Neural progenitor cell (in vitro differentiated cells): ENCODE measurements around the gene ZMIZ1. TPM values are rescaled to one million over a fixed set of nuclear protein-coding genes. Genes with fewer than 3 reads are reported as not detected.

Experiments
- DNase-seq: peaks from one replicate; pipeline ENCODE4 v3.0.0-alpha.2; 2016; ENCODE audit warnings: low spot score
- H2AFZ ChIP-seq: fragments of 200-600 bp; sonication (generic); replicated peaks from 2 replicates; pipeline ENCODE4 v1.6.1; 2016; ENCODE audit warnings: antibody characterized with exemption
- H3F3A ChIP-seq: fragments of 200-600 bp; sonication (generic); 2 replicates; pipeline ENCODE4 v1.6.1; 2016; ENCODE audit warnings: antibody characterized with exemption, low read depth
- H3K27ac ChIP-seq: fragments of 200-600 bp; sonication (generic); 2 replicates; pipeline ENCODE4 v1.5.1; 2016; ENCODE audit warnings: mild to moderate bottlenecking
- H3K27me3 ChIP-seq: fragments of 200-600 bp; sonication (generic); 2 replicates; pipeline ENCODE4 v1.6.1; 2016; ENCODE audit warnings: mild to moderate bottlenecking, moderate library complexity
- H3K36me3 ChIP-seq: fragments of 200-600 bp; sonication (generic); 2 replicates; pipeline ENCODE4 v1.5.1; 2016
- H3K4me1 ChIP-seq: fragments of 200-600 bp; sonication (generic); 2 replicates; pipeline ENCODE4 v1.6.1; 2016; ENCODE audit warnings: mixed run types
- H3K4me2 ChIP-seq: fragments of 200-600 bp; sonication (generic); 2 replicates; pipeline ENCODE4 v1.6.1; 2016
- H3K4me3 ChIP-seq: fragments of 200-600 bp; sonication (generic); 2 replicates; pipeline ENCODE4 v1.5.1; 2016
- H3K79me2 ChIP-seq: fragments of 200-600 bp; sonication (generic); 2 replicates; pipeline ENCODE4 v1.6.1; 2016; ENCODE audit warnings: low read depth
- H3K9ac ChIP-seq: fragments of 200-600 bp; sonication (generic); 2 replicates; pipeline ENCODE4 v1.6.1; 2016
- H3K9me3 ChIP-seq: fragments of 200-600 bp; sonication (generic); 2 replicates; pipeline ENCODE4 v1.5.1; 2016; ENCODE audit warnings: low read depth
- H4K20me1 ChIP-seq: fragments of 200-600 bp; sonication (generic); 2 replicates; pipeline ENCODE4 v1.6.1; 2016; ENCODE audit warnings: low read depth
- H3K27ac Mint-ChIP-seq: 3 replicates; pipeline ENCODE4 v1.8.0; 2021; ENCODE audit warnings: mixed read lengths
- H3K27me3 Mint-ChIP-seq: 2 replicates; pipeline ENCODE4 v1.8.0; 2022; ENCODE audit warnings: low read depth, mild to moderate bottlenecking, inconsistent platforms, moderate library complexity, mixed read lengths; ENCODE audit not compliant: insufficient read depth
- H3K36me3 Mint-ChIP-seq: 3 replicates; pipeline ENCODE4 v1.8.0; 2021; ENCODE audit warnings: mixed read lengths
- H3K4me1 Mint-ChIP-seq: 3 replicates; pipeline ENCODE4 v1.8.0; 2021; ENCODE audit warnings: mixed read lengths
- H3K4me3 Mint-ChIP-seq: 3 replicates; pipeline ENCODE4 v1.8.0; 2021; ENCODE audit warnings: mild to moderate bottlenecking, moderate library complexity, mixed read lengths
- H3K9me3 Mint-ChIP-seq: 3 replicates; pipeline ENCODE4 v1.8.0; 2020; ENCODE audit warnings: mixed read lengths
- EZH2 ChIP-seq: fragments of 200-600 bp; sonication (generic); IDR thresholded peaks from 2 replicates; pipeline ENCODE4 v1.6.1; 2017; ENCODE audit warnings: antibody characterized with exemption, mild to moderate bottlenecking, moderate library complexity
- EZH2phosphoT487 ChIP-seq: fragments of 200-600 bp; sonication (generic); IDR thresholded peaks from 2 replicates; pipeline ENCODE4 v1.6.1; 2017; ENCODE audit warnings: antibody characterized with exemption
- total RNA-seq: library from RNA; depleted of rRNA; stranded (reverse); fragments of >200 nt; gene quantifications from 2 replicates; pipeline ENCODE4 v1.2.3, GENCODE V29; 2015; ENCODE audit warnings: low replicate concordance
- TF ChIP-seq, protein P1 (sequence below): fragments of 200-600 bp; sonication (generic); IDR thresholded peaks from 2 replicates; pipeline ENCODE4 v1.5.1; 2017; ENCODE audit warnings: antibody characterized with exemption, mild to moderate bottlenecking

The ZMIZ1 gene
- total RNA-seq, 1 donor from 2014 or later = 5.8 TPM

GRCh38 chr10:79339266-79339665 lies 270.5 kb downstream of the ZMIZ1 start:
- Histone ChIP-seq H3K4me3 (no peak overlapping the region), H3K79me2 (no peaks in the 10 kb centered on the region), H4K20me1 (no peaks in the 10 kb centered on the region), H3K4me1 (peaks cover 6% of the 10 kb centered on the region), H3K9ac (no peak overlapping the region), H3K4me2 (no peak overlapping the region), H3K27me3 (no peaks in the 10 kb centered on the region), H3K27ac (no peak overlapping the region), H3F3A (peaks cover 6% of the 10 kb centered on the region), H3K9me3 (no peaks in the 10 kb centered on the region), H3K36me3 (no peaks in the 10 kb centered on the region), H2AFZ (no peak overlapping the region)
- no peaks in the 10 kb centered on the region for H3K36me3 Mint-ChIP-seq
- H3K27ac Mint-ChIP-seq = no peak overlapping the region
- peaks cover 6% of the 10 kb centered on the region for H3K27me3 Mint-ChIP-seq
- H3K9me3 Mint-ChIP-seq = no peaks in the 10 kb centered on the region
- no peak for DNase-seq
- no peak overlapping the region for H3K4me3 Mint-ChIP-seq
- H3K4me1 Mint-ChIP-seq = peaks cover 15% of the 10 kb centered on the region
- TF ChIP-seq EZH2 = no peak
- TF ChIP-seq, protein P1, sequence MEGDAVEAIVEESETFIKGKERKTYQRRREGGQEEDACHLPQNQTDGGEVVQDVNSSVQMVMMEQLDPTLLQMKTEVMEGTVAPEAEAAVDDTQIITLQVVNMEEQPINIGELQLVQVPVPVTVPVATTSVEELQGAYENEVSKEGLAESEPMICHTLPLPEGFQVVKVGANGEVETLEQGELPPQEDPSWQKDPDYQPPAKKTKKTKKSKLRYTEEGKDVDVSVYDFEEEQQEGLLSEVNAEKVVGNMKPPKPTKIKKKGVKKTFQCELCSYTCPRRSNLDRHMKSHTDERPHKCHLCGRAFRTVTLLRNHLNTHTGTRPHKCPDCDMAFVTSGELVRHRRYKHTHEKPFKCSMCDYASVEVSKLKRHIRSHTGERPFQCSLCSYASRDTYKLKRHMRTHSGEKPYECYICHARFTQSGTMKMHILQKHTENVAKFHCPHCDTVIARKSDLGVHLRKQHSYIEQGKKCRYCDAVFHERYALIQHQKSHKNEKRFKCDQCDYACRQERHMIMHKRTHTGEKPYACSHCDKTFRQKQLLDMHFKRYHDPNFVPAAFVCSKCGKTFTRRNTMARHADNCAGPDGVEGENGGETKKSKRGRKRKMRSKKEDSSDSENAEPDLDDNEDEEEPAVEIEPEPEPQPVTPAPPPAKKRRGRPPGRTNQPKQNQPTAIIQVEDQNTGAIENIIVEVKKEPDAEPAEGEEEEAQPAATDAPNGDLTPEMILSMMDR = no peak
- TF ChIP-seq EZH2phosphoT487 = no peak

DNA sequence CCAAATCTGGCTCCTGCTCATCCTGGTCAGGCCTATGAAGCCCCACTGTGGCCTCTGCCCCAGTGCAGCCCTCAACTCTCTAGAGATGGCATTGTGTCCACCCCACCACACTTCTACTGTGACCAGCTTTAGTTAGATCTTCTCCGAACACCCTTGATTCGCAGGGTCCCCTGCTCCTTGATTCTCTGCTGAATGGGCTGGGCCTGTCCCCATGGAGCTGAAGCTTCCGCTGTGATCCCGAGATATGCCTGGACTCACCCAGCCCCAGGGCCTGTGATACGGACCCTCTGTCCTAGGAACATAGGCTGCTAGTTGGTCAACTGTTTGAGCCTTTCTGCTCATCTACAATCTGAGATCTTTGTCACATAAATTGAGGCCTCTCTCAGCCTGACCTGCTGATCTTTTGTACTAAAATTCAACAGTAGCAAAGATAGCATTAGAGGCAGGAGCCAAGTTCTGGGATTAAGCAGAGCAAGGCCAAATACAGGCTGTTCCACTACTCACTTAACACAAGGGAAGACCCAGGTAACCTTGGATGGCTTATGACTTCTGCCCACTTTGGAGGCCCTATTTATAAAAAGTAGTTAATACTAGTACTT lies 272.0 kb downstream of the ZMIZ1 start:
- no peak overlapping the region for H3K9ac ChIP-seq
- H3K9me3 Mint-ChIP-seq = no peaks in the 10 kb centered on the region
- H3F3A ChIP-seq = peaks cover 6% of the 10 kb centered on the region
- H2AFZ ChIP-seq = no peak overlapping the region
- H3K4me3 Mint-ChIP-seq = no peak overlapping the region
- no peaks in the 10 kb centered on the region for H3K27me3 ChIP-seq
- H4K20me1 ChIP-seq = no peaks in the 10 kb centered on the region
- no peak overlapping the region for H3K27ac Mint-ChIP-seq
- H3K4me2 ChIP-seq = no peak overlapping the region
- no peaks in the 10 kb centered on the region for H3K79me2 ChIP-seq
- DNase-seq = no peak
- no peaks in the 10 kb centered on the region for H3K36me3 Mint-ChIP-seq
- peaks cover 14% of the 10 kb centered on the region for H3K4me1 Mint-ChIP-seq
- H3K4me3 ChIP-seq = no peak overlapping the region
- TF ChIP-seq EZH2phosphoT487 = no peak
- TF ChIP-seq, protein P1 = no peak
- no peak for TF ChIP-seq EZH2
- peaks cover 3% of the 10 kb centered on the region for H3K27me3 Mint-ChIP-seq
- H3K4me1 ChIP-seq = peaks cover 6% of the 10 kb centered on the region
- H3K36me3 ChIP-seq = no peaks in the 10 kb centered on the region
- H3K9me3 ChIP-seq = no peaks in the 10 kb centered on the region
- no peak overlapping the region for H3K27ac ChIP-seq

- no peak for DNase-seq
- H3K36me3 Mint-ChIP-seq = no peaks in the 10 kb centered on the region
- Histone ChIP-seq H3K4me2 (no peak overlapping the region), H3K9me3 (no peaks in the 10 kb centered on the region), H3F3A (peaks cover 10% of the 10 kb centered on the region), H3K4me1 (peaks cover 9% of the 10 kb centered on the region), H3K79me2 (no peaks in the 10 kb centered on the region), H3K9ac (no peak overlapping the region), H4K20me1 (no peaks in the 10 kb centered on the region), H3K36me3 (no peaks in the 10 kb centered on the region), H2AFZ (no peak overlapping the region), H3K27me3 (no peaks in the 10 kb centered on the region), H3K27ac (no peak overlapping the region), H3K4me3 (no peak overlapping the region)
- H3K4me1 Mint-ChIP-seq = peaks cover 6% of the 10 kb centered on the region
- H3K9me3 Mint-ChIP-seq = no peaks in the 10 kb centered on the region
- TF ChIP-seq EZH2 (no peak), EZH2phosphoT487 (no peak)
- TF ChIP-seq, protein P1 = no peak
- peaks cover 3% of the 10 kb centered on the region for H3K27me3 Mint-ChIP-seq
- no peak overlapping the region for H3K27ac Mint-ChIP-seq
- no peak overlapping the region for H3K4me3 Mint-ChIP-seq
These were observed 273.6 kb downstream of the ZMIZ1 start for GRCh38 chr10:79342295-79342761.
